ENCODE measurements around the gene FAM13B. TPM values are rescaled to one million over a fixed set of nuclear protein-coding genes. Genes with fewer than 3 reads are reported as not detected.
"Not testable (repeated sequence)": the region's sequence is repeated elsewhere in the genome, so short reads cannot be mapped to it uniquely, and the experiment has no call there.

FAM13B gene
- total RNA-seq, 1 donor from 2014 or later, result 32.0 TPM

GRCh38 chr5:138077064-138077696 is 44.3 kb upstream of the FAM13B start:
- no peaks in the 10 kb centered on the region for H3K36me3 ChIP-seq (ENCODE audit: insufficient read depth, low read length)
- H4K20me1 ChIP-seq (ENCODE audit: insufficient read depth, low read length), result no peaks in the 10 kb centered on the region
- H3K4me1 ChIP-seq (ENCODE audit: insufficient read depth, low read length), result no peaks in the 10 kb centered on the region
- H3K4me2 ChIP-seq (ENCODE audit: low read length), result no peak overlapping the region
- DNase-seq (ENCODE audit: low read depth), result peak; percentile 23
- no peak overlapping the region for H3K27ac ChIP-seq (ENCODE audit: low read depth, low read length)
- FAIRE-seq, result no peak
- H3K79me2 ChIP-seq (ENCODE audit: insufficient read depth, low read length), result no peaks in the 10 kb centered on the region
- no peaks in the 10 kb centered on the region for H3K36me3 Mint-ChIP-seq (ENCODE audit: low read depth, unreplicated experiment)
- H3K27me3 Mint-ChIP-seq (ENCODE audit: low read depth, unreplicated experiment), result no peaks in the 10 kb centered on the region
- no peak overlapping the region for H3K9ac ChIP-seq (ENCODE audit: low read length)
- peak; percentile 82 for TF ChIP-seq CTCF (IDR thresholded peaks at IDR 0.05; ENCODE audit: insufficient read depth, low read depth, low read length)
- TF ChIP-seq EZH2 (IDR thresholded peaks at IDR 0.05; ENCODE audit: insufficient read depth, low read length), result no peak
- H3K27me3 ChIP-seq (ENCODE audit: insufficient read depth, low read length), result no peaks in the 10 kb centered on the region
- H3K9me3 ChIP-seq (ENCODE audit: insufficient read depth, low read depth, low read length), result no peaks in the 10 kb centered on the region
- no peak overlapping the region for H3K4me3 ChIP-seq (ENCODE audit: insufficient read depth, low read depth, low read length)
- no peak overlapping the region for H3K27ac Mint-ChIP-seq (ENCODE audit: unreplicated experiment)
- H3K9me3 Mint-ChIP-seq (ENCODE audit: unreplicated experiment), result no peaks in the 10 kb centered on the region
- no peak overlapping the region for H2AFZ ChIP-seq (ENCODE audit: low read depth, low read length)
- no peaks in the 10 kb centered on the region for H3K4me1 Mint-ChIP-seq (ENCODE audit: low read depth, unreplicated experiment)
- no peak overlapping the region for H3K4me3 Mint-ChIP-seq (ENCODE audit: unreplicated experiment)

GRCh38 chr5:138070026-138070425 is 37.1 kb upstream of the FAM13B start:
- not testable (repeated sequence) for H3K36me3 ChIP-seq (ENCODE audit: insufficient read depth, low read length); H3K4me2 ChIP-seq (ENCODE audit: low read length); H3K4me3 ChIP-seq (ENCODE audit: insufficient read depth, low read depth, low read length); H3K9me3 Mint-ChIP-seq (ENCODE audit: unreplicated experiment); H3K9me3 ChIP-seq (ENCODE audit: insufficient read depth, low read depth, low read length); H3K27me3 Mint-ChIP-seq (ENCODE audit: low read depth, unreplicated experiment); H3K27ac Mint-ChIP-seq (ENCODE audit: unreplicated experiment); H3K27ac ChIP-seq (ENCODE audit: low read depth, low read length); H3K4me1 Mint-ChIP-seq (ENCODE audit: low read depth, unreplicated experiment); H3K79me2 ChIP-seq (ENCODE audit: insufficient read depth, low read length); H2AFZ ChIP-seq (ENCODE audit: low read depth, low read length); FAIRE-seq; H3K9ac ChIP-seq (ENCODE audit: low read length); H3K4me3 Mint-ChIP-seq (ENCODE audit: unreplicated experiment); H3K4me1 ChIP-seq (ENCODE audit: insufficient read depth, low read length); H3K27me3 ChIP-seq (ENCODE audit: insufficient read depth, low read length); H4K20me1 ChIP-seq (ENCODE audit: insufficient read depth, low read length); DNase-seq (ENCODE audit: low read depth); H3K36me3 Mint-ChIP-seq (ENCODE audit: low read depth, unreplicated experiment)

GRCh38 chr5:138068742-138069600 is 36.1 kb upstream of the FAM13B start:
- H3K36me3 ChIP-seq (ENCODE audit: insufficient read depth, low read length), result no peaks in the 10 kb centered on the region
- peak; percentile 55 for DNase-seq (ENCODE audit: low read depth)
- Mint-ChIP-seq H3K9me3 (ENCODE audit: unreplicated experiment) (no peaks in the 10 kb centered on the region), H3K4me3 (ENCODE audit: unreplicated experiment) (no peak overlapping the region), H3K4me1 (ENCODE audit: low read depth, unreplicated experiment) (no peaks in the 10 kb centered on the region), H3K27me3 (ENCODE audit: low read depth, unreplicated experiment) (peaks cover 3% of the 10 kb centered on the region), H3K27ac (ENCODE audit: unreplicated experiment) (no peak overlapping the region), H3K36me3 (ENCODE audit: low read depth, unreplicated experiment) (no peaks in the 10 kb centered on the region)
- no peak overlapping the region for H3K9ac ChIP-seq (ENCODE audit: low read length)
- TF ChIP-seq EZH2 (IDR thresholded peaks at IDR 0.05; ENCODE audit: insufficient read depth, low read length), result no peak
- peak; percentile 85 for TF ChIP-seq CTCF (IDR thresholded peaks at IDR 0.05; ENCODE audit: insufficient read depth, low read depth, low read length)
- no peak overlapping the region for H3K4me3 ChIP-seq (ENCODE audit: insufficient read depth, low read depth, low read length)
- no peak overlapping the region for H2AFZ ChIP-seq (ENCODE audit: low read depth, low read length)
- H3K27ac ChIP-seq (ENCODE audit: low read depth, low read length), result no peak overlapping the region
- H3K79me2 ChIP-seq (ENCODE audit: insufficient read depth, low read length), result no peaks in the 10 kb centered on the region
- FAIRE-seq, result no peak
- peaks cover 3% of the 10 kb centered on the region for H3K27me3 ChIP-seq (ENCODE audit: insufficient read depth, low read length)
- H4K20me1 ChIP-seq (ENCODE audit: insufficient read depth, low read length), result no peaks in the 10 kb centered on the region
- H3K4me2 ChIP-seq (ENCODE audit: low read length), result no peak overlapping the region
- no peaks in the 10 kb centered on the region for H3K9me3 ChIP-seq (ENCODE audit: insufficient read depth, low read depth, low read length)
- H3K4me1 ChIP-seq (ENCODE audit: insufficient read depth, low read length), result no peaks in the 10 kb centered on the region
